Measurements from ENCODE around the gene MAPK10.

The MAPK10 gene

GRCh38 chr4:86233090-86233489 is 126.8 kb downstream of the MAPK10 start:
- Histone ChIP-seq H3K27me3 (ENCODE audit: control insufficient read depth in 2 of 2, insufficient read depth in 2 of 2, low read length in 2 of 2) (no peaks in the 10 kb centered on the region), H3K4me3 (ENCODE audit: low read length in 2 of 2) (no peak overlapping the region), H3K9me3 (ENCODE audit: control insufficient read depth in 2 of 2, low read length in 2 of 2) (no peaks in the 10 kb centered on the region), H3K4me1 (ENCODE audit: control insufficient read depth in 2 of 2, insufficient read depth in 2 of 2, low read length in 2 of 2) (no peaks in the 10 kb centered on the region), H3K9ac (ENCODE audit: low read depth in 1 of 2, low read length in 2 of 2) (no peak overlapping the region), H3K27ac (ENCODE audit: low read depth in 2 of 2, low read length in 2 of 2) (no peak overlapping the region), H3K36me3 (ENCODE audit: control insufficient read depth in 2 of 2, insufficient read depth in 2 of 2, low read length in 2 of 2) (no peaks in the 10 kb centered on the region)

DNA sequence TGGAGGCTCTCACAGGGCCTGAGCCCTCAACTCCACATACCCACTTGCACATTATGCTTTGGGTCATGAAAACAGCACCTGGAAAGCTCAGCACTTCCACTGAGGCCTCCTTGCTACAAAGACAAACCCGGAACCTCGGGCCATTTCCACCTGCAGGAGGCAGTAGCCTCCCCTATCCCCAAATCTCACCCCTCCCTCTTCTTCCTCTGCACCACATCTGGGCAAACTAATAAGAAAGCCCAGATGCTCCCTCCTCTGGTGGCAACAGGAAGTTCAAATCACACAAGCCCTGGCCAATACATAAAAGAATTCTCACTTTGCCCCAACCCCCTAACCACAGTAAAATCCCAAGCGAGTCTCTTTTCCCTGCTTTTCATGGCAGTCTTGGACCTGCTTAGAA is 136.4 kb downstream of the MAPK10 start:
- Histone ChIP-seq H3K27ac (ENCODE audit: low read depth in 2 of 2, low read length in 2 of 2) (no peak overlapping the region), H3K4me3 (ENCODE audit: low read length in 2 of 2) (no peak overlapping the region), H3K4me1 (ENCODE audit: control insufficient read depth in 2 of 2, insufficient read depth in 2 of 2, low read length in 2 of 2) (no peaks in the 10 kb centered on the region), H3K9ac (ENCODE audit: low read depth in 1 of 2, low read length in 2 of 2) (no peak overlapping the region), H3K27me3 (ENCODE audit: control insufficient read depth in 2 of 2, insufficient read depth in 2 of 2, low read length in 2 of 2) (no peaks in the 10 kb centered on the region), H3K36me3 (ENCODE audit: control insufficient read depth in 2 of 2, insufficient read depth in 2 of 2, low read length in 2 of 2) (no peaks in the 10 kb centered on the region), H3K9me3 (ENCODE audit: control insufficient read depth in 2 of 2, low read length in 2 of 2) (no peaks in the 10 kb centered on the region)

- Histone ChIP-seq H3K36me3 (ENCODE audit: control insufficient read depth in 2 of 2, insufficient read depth in 2 of 2, low read length in 2 of 2) (no peaks in the 10 kb centered on the region), H3K4me1 (ENCODE audit: control insufficient read depth in 2 of 2, insufficient read depth in 2 of 2, low read length in 2 of 2) (no peaks in the 10 kb centered on the region), H3K9me3 (ENCODE audit: control insufficient read depth in 2 of 2, low read length in 2 of 2) (no peaks in the 10 kb centered on the region), H3K27ac (ENCODE audit: low read depth in 2 of 2, low read length in 2 of 2) (no peak overlapping the region), H3K27me3 (ENCODE audit: control insufficient read depth in 2 of 2, insufficient read depth in 2 of 2, low read length in 2 of 2) (no peaks in the 10 kb centered on the region), H3K9ac (ENCODE audit: low read depth in 1 of 2, low read length in 2 of 2) (no peak overlapping the region), H3K4me3 (ENCODE audit: low read length in 2 of 2) (no peak overlapping the region)
These were observed 138.9 kb downstream of the MAPK10 start for GRCh38 chr4:86221002-86221401.

- Histone ChIP-seq H3K4me1 (ENCODE audit: control insufficient read depth in 2 of 2, insufficient read depth in 2 of 2, low read length in 2 of 2) (no peaks in the 10 kb centered on the region), H3K27me3 (ENCODE audit: control insufficient read depth in 2 of 2, insufficient read depth in 2 of 2, low read length in 2 of 2) (no peaks in the 10 kb centered on the region), H3K4me3 (ENCODE audit: low read length in 2 of 2) (no peak overlapping the region), H3K27ac (ENCODE audit: low read depth in 2 of 2, low read length in 2 of 2) (no peak overlapping the region), H3K9ac (ENCODE audit: low read depth in 1 of 2, low read length in 2 of 2) (no peak overlapping the region), H3K9me3 (ENCODE audit: control insufficient read depth in 2 of 2, low read length in 2 of 2) (no peaks in the 10 kb centered on the region), H3K36me3 (ENCODE audit: control insufficient read depth in 2 of 2, insufficient read depth in 2 of 2, low read length in 2 of 2) (no peaks in the 10 kb centered on the region)
These were observed 139.7 kb downstream of the MAPK10 start for GRCh38 chr4:86220121-86220520.

DNA sequence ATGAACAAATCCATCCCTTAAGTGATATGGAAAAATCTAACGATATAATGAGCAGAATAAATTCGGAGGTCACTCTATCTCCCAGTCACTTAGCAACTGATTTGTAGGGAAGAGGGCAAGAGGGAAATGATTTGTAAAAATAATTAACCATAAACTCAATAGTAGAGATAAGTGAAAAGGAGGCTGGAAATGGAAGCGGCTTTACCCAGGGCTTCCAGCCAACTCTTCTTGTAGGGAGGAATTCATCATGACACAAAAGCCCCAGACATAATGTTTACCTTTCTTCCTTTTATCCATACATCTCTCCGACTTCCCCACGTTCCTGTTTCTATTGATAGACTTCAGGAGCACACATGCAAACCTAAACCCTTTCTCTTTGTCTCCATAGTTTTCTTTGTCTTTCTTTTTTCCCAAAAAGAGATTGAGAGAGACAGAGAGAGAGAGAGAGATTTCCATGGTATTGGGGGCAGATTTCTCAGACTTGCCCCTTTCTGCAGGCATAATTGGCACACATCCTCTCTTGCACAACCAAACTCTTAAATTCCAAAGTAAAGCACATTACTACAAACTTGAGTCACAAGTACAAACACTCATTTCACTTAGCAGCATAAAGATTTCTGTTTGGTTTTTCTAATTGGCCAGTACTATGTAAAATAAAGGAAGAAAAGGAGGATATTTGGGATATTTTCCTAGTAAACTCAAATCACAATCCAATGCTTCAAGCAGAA is 140.9 kb downstream of the MAPK10 start:
- Histone ChIP-seq H3K9ac (ENCODE audit: low read depth in 1 of 2, low read length in 2 of 2) (no peak overlapping the region), H3K27ac (ENCODE audit: low read depth in 2 of 2, low read length in 2 of 2) (no peak overlapping the region), H3K4me1 (ENCODE audit: control insufficient read depth in 2 of 2, insufficient read depth in 2 of 2, low read length in 2 of 2) (no peaks in the 10 kb centered on the region), H3K9me3 (ENCODE audit: control insufficient read depth in 2 of 2, low read length in 2 of 2) (no peaks in the 10 kb centered on the region), H3K27me3 (ENCODE audit: control insufficient read depth in 2 of 2, insufficient read depth in 2 of 2, low read length in 2 of 2) (no peaks in the 10 kb centered on the region), H3K4me3 (ENCODE audit: low read length in 2 of 2) (no peak overlapping the region), H3K36me3 (ENCODE audit: control insufficient read depth in 2 of 2, insufficient read depth in 2 of 2, low read length in 2 of 2) (no peaks in the 10 kb centered on the region)

- no peak overlapping the region for H3K9ac ChIP-seq (ENCODE audit: low read depth in 1 of 2, low read length in 2 of 2)
These were observed 156.7 kb downstream of the MAPK10 start for GRCh38 chr4:86203176-86203575.

GRCh38 chr4:86185659-86186058 is 174.2 kb downstream of the MAPK10 start:
- Histone ChIP-seq H3K9ac (ENCODE audit: low read depth in 1 of 2, low read length in 2 of 2) (no peak overlapping the region), H3K4me3 (ENCODE audit: low read length in 2 of 2) (no peak overlapping the region), H3K27me3 (ENCODE audit: control insufficient read depth in 2 of 2, insufficient read depth in 2 of 2, low read length in 2 of 2) (no peaks in the 10 kb centered on the region), H3K4me1 (ENCODE audit: control insufficient read depth in 2 of 2, insufficient read depth in 2 of 2, low read length in 2 of 2) (no peaks in the 10 kb centered on the region), H3K27ac (ENCODE audit: low read depth in 2 of 2, low read length in 2 of 2) (no peak overlapping the region), H3K9me3 (ENCODE audit: control insufficient read depth in 2 of 2, low read length in 2 of 2) (no peaks in the 10 kb centered on the region), H3K36me3 (ENCODE audit: control insufficient read depth in 2 of 2, insufficient read depth in 2 of 2, low read length in 2 of 2) (no peaks in the 10 kb centered on the region)

More at GRCh38 chr4:86203176-86203575, 156.7 kb downstream of the MAPK10 start:
- H3K27me3 ChIP-seq (ENCODE audit: control insufficient read depth in 2 of 2, insufficient read depth in 2 of 2, low read length in 2 of 2) = no peaks in the 10 kb centered on the region
- H3K9me3 ChIP-seq (ENCODE audit: control insufficient read depth in 2 of 2, low read length in 2 of 2) = no peaks in the 10 kb centered on the region
- H3K36me3 ChIP-seq (ENCODE audit: control insufficient read depth in 2 of 2, insufficient read depth in 2 of 2, low read length in 2 of 2) = no peaks in the 10 kb centered on the region
- H3K4me3 ChIP-seq (ENCODE audit: low read length in 2 of 2) = no peak overlapping the region
- no peaks in the 10 kb centered on the region for H3K4me1 ChIP-seq (ENCODE audit: control insufficient read depth in 2 of 2, insufficient read depth in 2 of 2, low read length in 2 of 2)
- no peak overlapping the region for H3K27ac ChIP-seq (ENCODE audit: low read depth in 2 of 2, low read length in 2 of 2)

DNA sequence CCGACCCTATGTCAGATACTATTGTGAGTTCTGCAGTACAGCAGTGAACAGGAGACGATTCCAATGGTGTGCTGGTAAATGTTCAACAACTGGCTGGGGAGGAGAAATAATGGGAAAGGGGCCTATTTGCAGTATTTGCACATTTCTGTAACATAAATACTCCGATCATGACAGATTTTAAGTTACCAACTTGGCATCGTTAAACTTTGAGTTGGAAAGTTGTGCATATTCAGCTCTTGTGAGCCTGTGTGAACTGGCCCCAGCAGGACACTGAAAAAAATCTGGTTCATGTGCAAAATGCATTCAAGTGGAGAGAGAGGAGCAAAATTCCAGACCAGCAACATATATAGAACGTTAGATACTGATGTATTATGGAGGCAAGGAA is 175.0 kb downstream of the MAPK10 start:
- Histone ChIP-seq H3K4me3 (ENCODE audit: low read length in 2 of 2) (no peak overlapping the region), H3K36me3 (ENCODE audit: control insufficient read depth in 2 of 2, insufficient read depth in 2 of 2, low read length in 2 of 2) (no peaks in the 10 kb centered on the region), H3K27ac (ENCODE audit: low read depth in 2 of 2, low read length in 2 of 2) (no peak overlapping the region), H3K9me3 (ENCODE audit: control insufficient read depth in 2 of 2, low read length in 2 of 2) (no peaks in the 10 kb centered on the region), H3K27me3 (ENCODE audit: control insufficient read depth in 2 of 2, insufficient read depth in 2 of 2, low read length in 2 of 2) (no peaks in the 10 kb centered on the region), H3K4me1 (ENCODE audit: control insufficient read depth in 2 of 2, insufficient read depth in 2 of 2, low read length in 2 of 2) (no peaks in the 10 kb centered on the region), H3K9ac (ENCODE audit: low read depth in 1 of 2, low read length in 2 of 2) (no peak overlapping the region)

DNA sequence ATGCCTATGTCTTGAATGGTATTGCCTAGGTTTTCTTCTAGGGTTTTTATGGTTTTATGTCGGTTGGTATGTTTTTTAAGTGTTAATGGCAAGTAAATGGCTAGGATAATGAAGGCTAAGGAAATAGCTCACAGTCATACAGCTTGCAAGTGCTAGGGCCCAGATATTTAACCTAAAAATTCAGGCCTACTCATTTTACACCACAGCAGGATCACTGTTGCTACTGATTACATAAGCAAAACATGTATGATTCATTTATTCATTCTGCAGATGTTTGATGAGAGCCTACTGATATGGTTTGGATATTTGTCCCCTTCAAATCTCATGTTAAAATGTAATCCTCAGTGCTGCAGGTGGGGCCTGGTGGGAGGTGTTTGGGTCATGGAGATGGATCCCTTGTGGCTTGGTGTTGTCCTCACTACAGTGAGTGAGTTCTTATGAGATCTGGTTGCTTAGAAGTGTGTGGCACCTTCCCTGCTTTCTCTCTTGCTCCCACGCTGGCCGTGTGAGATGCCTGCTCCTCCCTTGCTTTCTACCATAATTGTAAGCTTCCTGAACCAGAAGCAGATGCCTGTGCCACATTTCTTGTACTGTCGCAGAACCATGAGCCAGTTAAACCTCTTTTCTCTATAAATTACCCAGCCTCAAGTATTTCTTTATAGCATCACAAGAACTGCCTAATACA is 175.5 kb downstream of the MAPK10 start:
- Histone ChIP-seq H3K27me3 (ENCODE audit: control insufficient read depth in 2 of 2, insufficient read depth in 2 of 2, low read length in 2 of 2) (no peaks in the 10 kb centered on the region), H3K9me3 (ENCODE audit: control insufficient read depth in 2 of 2, low read length in 2 of 2) (no peaks in the 10 kb centered on the region), H3K27ac (ENCODE audit: low read depth in 2 of 2, low read length in 2 of 2) (no peak overlapping the region), H3K9ac (ENCODE audit: low read depth in 1 of 2, low read length in 2 of 2) (no peak overlapping the region), H3K36me3 (ENCODE audit: control insufficient read depth in 2 of 2, insufficient read depth in 2 of 2, low read length in 2 of 2) (no peaks in the 10 kb centered on the region), H3K4me3 (ENCODE audit: low read length in 2 of 2) (no peak overlapping the region), H3K4me1 (ENCODE audit: control insufficient read depth in 2 of 2, insufficient read depth in 2 of 2, low read length in 2 of 2) (no peaks in the 10 kb centered on the region)

DNA sequence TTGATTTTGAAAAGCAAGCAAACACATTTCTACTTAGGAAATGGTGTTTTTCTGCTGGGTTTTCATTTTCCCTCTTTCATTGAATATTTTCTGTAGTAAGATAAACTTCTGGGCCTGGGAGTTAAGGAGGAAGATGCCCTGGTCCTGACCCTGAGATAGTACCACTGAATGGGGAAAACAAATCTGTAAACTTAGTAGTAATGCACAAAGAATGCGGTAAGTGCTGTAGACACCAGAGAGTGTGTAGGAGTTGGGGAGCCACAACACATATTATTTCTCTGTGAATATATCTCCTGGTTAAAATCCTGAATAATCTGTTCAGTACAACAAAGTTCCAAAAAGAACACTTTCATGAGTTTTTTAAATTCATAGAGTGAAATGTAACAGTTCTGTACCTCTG is 178.3 kb downstream of the MAPK10 start:
- Histone ChIP-seq H3K4me3 (ENCODE audit: low read length in 2 of 2) (no peak overlapping the region), H3K9me3 (ENCODE audit: control insufficient read depth in 2 of 2, low read length in 2 of 2) (no peaks in the 10 kb centered on the region), H3K9ac (ENCODE audit: low read depth in 1 of 2, low read length in 2 of 2) (no peak overlapping the region), H3K4me1 (ENCODE audit: control insufficient read depth in 2 of 2, insufficient read depth in 2 of 2, low read length in 2 of 2) (no peaks in the 10 kb centered on the region), H3K27ac (ENCODE audit: low read depth in 2 of 2, low read length in 2 of 2) (no peak overlapping the region), H3K36me3 (ENCODE audit: control insufficient read depth in 2 of 2, insufficient read depth in 2 of 2, low read length in 2 of 2) (no peaks in the 10 kb centered on the region), H3K27me3 (ENCODE audit: control insufficient read depth in 2 of 2, insufficient read depth in 2 of 2, low read length in 2 of 2) (no peaks in the 10 kb centered on the region)

Data from mucosa of rectum (tissue), 2 donors.